GM21825 (cell line): Measurements from ENCODE around the gene CHSY1.

Experiments used
- ATAC-seq: cut with Tn5 transposase; IDR thresholded peaks from one replicate; pipeline ENCODE4 v1.9.1; 2021; ENCODE audit warnings: mild to moderate bottlenecking, moderate library complexity; ENCODE audit not compliant: unreplicated experiment

The CHSY1 gene

DNA sequence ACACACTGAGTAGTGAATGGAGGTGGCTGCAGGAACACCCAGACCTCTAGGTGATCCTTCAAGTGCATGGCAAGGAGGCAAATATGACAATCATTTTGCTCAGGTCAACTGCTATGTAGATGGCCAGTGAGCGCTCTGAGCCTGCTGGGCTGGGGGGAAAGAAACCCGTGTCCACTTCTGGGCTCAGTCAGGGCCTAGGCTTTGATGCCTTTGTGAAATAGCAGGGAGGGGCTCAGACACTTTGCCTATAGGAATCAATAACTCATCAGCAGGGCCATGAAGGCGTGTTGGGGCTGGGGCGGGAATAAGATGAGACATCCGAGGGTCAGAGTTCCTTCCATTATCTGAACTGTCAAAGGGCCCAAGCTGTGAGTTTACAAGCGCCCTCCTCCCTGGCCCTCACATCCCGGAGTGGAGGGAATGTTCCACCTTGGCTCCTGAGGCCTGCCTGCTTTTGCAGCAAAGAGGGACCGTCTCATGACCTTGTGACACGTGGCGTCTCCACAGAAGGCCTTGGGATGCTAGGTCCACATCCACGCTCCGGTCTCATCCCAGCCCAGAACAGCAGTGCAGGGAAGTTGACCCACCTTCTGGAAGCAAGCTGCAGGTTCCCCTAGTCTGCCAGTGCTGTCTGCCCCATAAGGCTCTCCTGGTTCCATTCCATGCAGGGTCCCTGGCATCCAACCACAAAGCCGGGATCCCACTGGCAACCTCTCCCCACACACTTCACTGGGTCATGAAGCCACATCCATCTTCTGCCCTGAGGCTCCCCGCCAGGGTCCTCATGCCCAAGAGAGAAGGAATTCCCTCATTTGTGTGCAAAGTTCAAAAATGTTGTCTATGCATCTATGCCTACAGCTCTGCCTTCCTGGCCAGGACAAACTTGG lies 78.4 kb downstream of the CHSY1 start:
- ATAC-seq = no peak

DNA sequence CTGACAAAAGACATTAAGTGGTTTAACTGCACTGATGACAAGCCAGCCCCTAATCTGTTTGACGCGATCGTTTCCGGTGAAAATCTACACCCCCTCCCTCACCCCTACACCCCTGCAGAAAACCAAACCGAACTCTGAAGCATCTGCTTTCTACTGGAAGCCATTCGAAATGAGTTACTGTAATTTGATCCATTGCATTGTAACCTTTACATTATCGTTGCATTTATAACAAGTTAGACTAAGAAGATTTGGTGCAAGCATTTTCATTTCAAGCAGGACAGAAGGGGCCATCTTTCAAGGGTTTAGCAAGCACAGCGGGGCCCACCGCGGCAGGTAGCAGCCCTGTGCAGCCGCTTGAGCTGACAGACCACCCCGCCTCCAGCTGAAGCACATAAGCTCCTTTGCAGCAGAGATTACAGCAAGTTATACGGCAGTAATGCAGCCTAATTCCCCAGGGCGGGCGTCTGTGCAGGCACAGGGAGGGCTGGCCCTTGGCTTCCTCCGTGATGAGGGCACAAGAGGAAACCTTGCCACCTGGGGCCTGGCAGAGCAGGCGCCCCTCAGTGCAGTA lies 79.3 kb downstream of the CHSY1 start:
- no peak for ATAC-seq

DNA sequence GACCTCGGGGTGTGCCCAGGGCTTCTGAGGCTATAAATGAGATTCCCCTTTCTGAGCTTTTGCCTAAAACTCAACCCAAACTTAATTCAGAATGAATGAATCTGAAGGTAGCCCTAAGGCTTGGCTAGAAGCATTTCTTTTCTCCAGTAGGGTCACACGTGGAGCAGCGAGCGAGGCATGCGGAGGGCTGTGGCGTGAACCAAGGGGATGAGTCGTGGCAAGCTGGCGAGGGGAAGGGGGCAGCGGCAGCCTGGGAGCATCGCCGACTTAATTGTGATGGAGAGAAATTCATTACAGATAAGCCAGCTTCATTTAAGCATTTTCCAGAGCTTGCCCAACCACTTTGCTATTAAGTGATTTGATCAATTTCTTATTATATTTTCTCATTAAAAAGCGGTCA lies 79.9 kb downstream of the CHSY1 start:
- no peak for ATAC-seq

DNA sequence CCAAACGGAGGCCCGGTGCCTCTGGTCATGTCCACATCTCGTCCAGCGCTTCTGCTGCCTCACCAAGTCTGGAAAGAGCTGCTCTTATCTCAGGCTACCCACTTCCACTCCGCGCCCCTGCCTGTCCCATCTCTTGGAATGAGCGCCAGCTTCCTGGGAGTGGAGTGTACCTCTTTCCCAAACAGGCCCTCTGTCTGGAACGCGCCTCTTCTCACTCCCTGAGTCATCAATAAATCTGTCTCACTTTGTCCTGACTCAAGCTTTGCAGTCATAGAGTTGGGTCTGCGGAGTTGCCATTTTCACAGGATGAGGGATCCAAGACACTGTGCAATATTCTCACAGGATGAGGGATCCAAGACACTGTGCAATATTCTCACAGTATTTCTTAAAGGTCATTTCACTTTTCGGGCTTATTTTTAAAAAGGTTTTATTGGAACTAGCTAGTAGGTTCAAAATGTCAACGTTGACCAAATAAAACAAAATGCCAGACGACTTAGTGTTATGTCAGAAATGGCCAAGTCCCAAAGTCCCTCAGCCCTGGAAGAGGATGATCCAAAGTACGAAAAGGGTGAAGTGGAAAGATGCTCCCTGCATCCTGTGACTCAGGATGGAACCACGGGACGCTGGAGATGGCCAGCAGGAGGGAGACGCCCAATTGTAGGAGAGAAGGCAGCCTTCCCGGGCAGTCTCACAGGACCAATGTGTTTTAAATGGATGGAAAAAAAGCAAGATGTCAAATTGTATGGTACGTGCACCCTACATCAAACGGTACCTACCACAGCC lies 81.1 kb downstream of the CHSY1 start:
- ATAC-seq = no peak

DNA sequence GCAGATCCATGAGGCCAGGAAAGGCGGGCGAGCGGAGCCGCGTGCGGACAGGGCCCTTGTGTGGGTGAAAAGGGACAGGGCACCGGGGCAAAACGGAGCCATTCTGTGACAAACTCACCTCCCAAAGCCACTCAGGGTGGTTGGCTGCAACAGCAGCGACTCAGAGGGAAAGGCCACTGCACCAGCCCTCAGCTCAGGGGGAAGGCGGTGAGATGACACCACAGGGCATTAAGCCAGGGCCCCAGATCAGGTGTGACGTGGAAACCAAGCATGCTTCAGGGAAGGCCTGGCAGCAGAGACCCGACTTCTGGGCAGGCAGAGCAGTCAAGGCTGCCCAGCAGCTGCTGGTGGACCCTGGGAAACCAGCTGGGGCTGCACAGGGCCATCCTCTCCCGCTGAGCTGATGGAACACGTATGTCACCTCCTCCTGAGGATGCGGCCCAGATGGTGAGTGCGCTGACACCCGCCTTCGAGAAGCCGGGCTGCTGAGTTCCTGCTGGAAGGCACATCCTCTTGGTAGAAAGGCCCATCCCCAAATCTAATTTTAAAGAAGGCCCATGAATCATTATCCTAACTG lies 82.3 kb downstream of the CHSY1 start:
- no peak for ATAC-seq

DNA sequence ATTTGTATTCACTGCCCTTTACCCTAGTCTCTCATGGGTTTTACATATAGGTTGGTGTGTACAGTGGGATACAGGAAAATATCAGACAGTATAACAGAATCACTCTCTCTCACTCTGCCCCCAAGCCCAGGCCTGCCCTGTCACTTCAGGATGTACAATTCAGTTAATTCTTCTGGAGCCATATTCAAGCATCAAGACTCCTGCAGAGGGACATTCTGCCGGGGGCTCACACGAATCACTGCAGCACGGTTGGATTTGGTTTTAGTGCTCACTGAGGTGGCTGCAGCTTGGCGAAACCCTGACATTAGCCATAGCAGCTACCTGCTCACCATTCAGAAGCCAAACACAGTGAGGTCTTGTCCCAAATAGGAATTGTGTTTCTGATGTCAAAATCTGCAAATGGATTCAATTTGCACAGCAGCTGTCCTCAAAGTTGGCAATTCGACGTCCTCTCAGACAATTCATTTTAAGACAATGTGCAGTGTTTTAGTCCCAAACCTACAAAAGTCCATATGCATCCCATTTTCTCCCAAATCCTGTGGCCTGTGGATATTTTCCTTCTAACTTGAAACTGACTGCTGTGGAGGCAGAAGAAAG lies 82.9 kb downstream of the CHSY1 start:
- no peak for ATAC-seq

DNA sequence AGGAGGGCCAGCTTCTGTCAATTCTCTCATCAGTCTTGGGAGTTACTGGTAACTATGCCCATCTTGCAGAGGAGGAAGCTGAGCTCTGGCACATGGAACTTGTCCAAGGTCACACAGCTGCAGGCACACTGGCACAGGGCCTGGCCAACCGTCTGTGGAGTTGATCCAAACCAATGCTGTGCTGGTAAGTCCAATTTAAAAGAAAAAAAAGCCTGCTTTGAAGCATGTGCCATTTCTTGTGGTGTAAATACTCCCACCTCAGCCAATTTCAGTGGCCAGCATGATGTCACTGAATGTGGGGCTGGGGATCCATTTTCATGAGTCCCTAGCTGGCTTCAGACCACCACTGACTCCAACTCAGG lies 83.4 kb downstream of the CHSY1 start:
- ATAC-seq = peak; percentile 14

DNA sequence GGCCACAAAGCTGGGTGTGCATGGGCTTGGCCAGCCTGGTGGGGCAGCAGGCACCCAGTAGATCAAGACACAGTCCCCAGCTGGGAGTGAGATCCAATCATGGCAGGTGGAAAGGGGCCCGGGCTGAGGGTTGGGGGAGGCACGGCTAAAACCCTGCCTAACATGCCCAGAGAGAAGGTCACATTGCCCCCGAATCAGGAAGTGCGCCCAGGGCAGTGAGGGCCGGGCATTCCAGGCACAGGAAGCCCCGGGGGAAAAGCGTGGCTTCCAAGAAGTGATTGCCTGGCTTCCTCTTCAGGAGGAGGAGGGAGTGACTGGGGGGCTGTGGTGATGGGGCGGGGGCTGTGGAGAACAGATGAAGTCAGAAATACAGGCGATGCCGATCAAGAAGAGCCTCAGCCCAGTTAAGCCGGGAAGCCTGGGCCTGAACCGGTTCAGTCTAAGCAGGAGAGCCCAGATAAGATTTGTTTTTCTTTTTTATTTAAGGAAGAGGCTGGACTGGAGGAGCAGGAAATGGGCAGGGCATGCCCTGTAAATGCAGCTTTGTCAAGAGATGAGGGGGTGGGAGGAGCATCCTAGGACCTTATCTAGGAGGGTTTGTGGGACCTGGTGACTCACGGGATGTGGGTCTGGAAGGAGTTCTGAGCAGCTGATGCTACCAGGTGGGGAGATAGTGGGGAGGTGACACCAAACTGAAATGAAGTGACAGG lies 83.9 kb downstream of the CHSY1 start:
- peak; percentile 69 for ATAC-seq

DNA sequence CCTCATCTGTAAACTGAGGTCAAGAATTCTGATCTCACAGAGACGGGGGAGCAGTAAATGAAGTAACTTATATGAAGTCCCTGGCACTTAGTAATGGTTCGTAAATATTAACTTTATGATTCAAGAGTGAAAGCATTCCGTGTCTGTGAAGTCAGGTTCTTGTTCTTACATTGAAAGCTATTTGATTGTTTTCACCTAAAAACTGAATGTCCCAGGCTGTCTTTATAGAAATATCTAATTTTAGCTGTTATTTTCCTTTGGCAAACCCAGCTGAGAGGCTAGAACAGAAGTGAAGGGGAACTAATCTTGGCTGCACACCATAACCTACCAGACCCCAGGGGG lies 84.5 kb downstream of the CHSY1 start:
- no peak for ATAC-seq

DNA sequence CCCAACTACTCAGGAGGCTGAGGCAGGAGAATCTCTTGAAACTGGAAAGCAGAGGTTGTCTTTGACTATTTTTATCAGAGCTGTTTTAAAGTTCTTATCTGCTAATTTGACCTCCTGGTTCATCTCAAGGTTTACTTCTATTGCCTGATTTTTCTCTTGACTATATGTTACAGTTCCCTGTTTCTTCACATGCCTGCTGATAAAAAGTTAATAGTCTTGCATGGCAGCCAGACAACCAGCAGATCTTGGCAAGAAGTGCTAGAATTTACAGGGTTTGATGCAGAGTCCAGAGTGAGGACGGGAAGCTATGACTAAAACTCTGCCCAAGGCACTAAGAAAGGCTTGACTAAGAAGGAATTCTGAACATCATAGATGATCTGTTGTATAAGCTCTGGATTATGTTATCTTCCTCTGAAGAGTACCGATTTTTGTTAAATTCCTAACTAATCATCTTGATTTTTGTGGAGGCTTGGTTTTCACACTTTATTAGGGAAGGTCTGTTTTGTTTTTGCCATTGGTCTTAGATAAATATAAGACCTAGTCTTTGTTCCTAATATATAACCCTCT lies 85.9 kb downstream of the CHSY1 start:
- no peak for ATAC-seq

DNA sequence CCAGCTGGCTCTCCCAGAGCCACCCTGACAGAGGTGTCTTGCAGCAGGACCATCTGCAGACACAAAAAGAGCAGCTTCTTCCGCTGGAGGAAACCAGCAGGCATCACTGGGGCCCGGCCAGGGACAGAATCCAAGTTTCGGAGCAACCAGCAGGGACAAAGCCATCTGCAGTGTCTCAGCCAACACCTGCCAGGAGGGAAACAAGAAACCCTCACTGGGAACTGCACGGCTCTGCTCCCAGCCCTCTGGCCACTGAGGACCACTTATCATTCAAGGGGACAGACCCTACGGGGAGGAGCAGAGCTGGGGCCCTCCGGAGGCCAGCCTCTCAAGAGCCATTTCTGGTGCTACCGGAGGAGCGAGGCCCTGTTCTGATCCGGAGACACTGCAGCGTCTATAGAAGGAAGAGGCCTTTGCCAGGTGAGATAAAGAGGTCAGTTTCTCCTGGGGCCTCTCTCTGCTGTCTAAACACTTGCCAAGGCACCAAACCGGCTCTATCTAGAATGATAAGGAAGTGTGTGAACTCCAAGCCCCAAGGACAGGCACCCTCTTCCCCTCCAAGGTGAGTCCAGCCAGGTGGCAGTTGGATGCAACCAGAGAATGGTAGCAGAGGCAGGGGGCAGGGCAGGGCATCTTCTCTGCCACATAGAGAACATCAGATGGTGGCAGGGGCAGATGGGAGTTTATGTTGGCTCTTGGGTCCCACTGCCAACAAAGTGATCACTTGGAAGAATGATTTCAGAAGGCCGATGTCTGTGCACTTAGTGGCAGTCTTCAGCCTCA lies 89.0 kb downstream of the CHSY1 start:
- ATAC-seq = no peak

DNA sequence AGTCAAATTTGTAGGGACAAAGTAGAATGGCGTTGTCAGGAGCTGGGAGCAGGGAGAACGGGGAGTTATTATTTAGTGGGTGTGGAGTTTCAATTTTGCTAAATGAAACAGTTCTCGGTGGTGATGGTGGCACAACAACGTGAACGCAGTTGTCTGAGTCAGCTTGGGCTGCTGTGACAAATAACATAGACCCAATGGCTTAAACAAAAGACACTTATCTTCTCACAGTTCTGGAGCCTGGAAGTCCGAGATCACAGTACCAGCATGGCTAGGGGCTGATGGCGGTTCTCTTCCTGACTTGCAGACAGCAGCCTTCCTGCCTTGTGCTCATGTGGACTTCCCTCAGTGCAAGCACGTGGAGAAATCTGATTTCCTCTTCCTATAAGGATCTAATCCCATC lies 90.2 kb downstream of the CHSY1 start:
- ATAC-seq = no peak

DNA sequence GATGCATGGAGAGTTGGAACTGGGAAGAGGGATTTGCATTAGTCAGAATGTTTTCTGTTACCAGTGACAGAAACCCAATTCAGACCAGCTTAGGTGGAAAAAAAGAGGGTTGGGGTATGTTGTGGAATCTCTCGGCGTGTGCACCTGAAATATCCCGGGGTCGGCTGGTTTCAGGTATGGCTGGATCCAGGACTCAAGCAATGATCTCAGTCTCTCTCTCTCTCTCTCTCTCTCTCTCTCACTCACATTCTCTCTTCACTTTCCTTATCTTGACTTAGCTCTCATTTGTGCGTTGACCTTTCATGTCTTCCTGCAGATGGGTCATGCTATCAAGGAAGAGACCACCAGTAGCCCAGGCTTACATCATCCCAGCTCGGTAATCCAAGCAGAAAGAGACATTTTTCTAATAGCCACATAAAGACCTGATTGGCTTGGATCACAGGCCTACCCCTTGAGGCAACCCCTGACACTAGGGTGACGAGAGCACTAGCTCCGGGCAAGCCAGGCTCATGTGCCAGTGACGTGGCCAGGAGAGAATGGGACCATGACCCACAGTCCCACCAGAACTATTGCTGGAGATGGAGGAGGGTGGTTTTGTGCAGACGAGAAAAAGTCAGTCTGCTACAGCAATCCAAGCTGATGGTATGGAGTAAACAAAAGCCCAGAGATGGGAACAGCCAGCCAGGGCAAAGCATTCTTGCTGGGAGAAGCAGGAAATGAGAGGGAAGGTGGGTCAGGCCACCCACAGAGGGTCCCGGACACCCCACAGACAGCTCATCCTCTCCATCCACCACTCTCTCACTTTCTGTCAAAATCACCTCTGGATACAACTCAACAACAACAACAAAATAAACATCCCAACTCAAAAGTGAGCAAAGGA lies 91.7 kb downstream of the CHSY1 start:
- ATAC-seq = no peak

DNA sequence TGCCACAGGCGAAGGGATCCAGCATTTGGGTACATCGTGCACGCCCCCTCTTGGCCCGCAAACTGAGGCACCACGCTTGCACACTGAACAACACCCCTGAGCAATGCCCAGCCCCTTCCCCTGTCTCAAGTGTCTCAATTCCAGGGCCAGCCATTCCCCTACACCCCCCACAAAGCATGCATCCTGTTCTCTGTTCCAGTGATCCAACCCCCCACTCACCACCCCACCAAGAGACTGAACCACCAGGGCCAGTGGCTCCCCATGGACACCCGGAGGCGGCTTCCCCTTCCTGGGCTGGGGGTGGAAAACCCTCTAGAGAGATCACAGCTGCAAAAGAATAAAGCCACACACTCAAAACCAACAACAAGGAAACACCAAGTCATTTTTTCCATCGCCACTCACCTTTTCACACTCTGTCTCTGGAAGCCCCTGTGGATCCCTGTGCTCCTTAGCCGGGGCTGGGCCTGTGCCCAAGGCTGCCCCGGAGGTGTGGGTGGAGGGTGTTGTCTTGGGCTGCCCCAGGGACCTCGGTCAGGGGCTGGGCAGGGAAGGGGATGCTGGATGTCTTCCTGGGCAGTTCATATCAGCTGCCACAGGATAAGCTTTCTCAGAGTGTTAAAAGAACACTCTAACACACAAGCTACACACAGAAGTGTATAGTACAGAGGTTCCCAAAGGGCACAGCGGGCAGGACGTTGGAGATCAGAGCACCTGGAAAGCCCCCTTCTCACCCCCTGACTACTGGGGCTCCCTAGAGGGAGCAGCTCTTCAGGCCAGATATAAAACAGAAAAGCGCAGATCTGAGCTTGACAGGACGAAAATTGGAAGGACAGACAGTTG lies 92.5 kb downstream of the CHSY1 start:
- no peak for ATAC-seq

DNA sequence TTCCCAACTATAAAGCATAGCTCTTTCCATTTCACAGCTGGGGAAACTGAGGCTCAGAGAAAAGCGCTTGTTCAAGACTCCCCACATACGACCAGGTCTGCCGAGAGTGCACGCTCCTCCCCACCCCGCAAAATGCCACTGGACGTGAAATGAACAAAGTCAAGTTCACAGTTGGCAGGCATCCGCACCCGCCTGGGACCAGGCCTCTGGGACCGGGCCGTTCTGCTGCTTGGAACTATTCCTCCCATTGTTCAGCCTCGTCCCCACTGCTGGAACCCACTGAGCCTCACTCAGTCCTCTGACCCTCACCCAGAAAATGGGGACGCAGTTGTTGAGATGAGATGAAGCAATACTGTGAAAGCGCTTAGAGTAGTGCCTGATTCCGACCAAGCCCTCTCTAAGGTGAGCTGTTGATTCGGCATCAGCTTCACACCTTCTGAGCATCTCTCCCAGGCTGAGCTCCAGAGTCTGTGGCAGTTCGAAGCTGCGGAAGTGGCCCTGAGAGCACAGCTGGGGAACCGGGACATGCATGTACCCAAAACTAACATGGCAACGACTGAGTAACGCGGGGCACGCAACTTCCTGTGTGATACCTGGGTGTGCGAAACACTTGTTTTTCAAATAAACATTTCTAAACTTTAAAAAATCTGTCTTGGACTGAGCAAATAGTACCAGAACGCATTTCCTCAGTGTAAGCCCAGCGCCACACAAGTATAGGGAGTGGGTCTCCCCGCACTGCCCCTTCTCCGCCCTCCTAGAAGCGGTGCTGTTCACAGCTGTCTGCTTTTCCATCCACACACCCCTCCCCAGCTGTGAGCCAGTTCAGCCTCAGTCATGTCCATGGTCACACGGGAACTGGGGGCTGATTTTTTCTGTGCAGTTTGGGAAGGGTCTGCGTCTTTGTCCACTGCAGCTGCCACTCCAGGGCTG lies 93.4 kb downstream of the CHSY1 start:
- ATAC-seq = no peak

DNA sequence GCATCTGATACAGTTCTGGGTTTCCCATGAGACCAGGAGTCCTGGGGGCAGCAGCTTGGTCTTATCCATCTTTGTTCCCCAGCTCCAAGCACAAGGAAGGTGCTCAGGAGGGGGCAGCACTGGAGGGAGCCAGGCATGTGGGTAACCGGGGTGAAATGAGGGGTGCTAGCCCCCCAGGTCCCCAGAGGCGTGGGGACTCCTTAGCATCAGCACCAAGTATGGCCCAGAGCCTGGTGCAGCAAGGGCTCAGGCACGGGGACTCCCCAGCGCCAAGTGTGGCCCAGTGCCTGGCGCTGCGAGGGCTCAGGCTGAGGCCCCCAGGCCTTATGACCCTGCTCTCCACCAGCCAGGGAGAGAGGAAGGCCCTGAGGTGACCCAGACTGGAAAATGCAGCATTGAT lies 94.1 kb downstream of the CHSY1 start:
- no peak for ATAC-seq
